ENCODE data around the gene TTC8. TPM values are rescaled to one million over a fixed set of nuclear protein-coding genes. Genes with fewer than 3 reads are reported as not detected.
"Not testable (repeated sequence)": the region's sequence is repeated elsewhere in the genome, so short reads cannot be mapped to it uniquely, and the experiment has no call there.

The TTC8 gene
- total RNA-seq, 1 donor from 2014 or later = 7.0 TPM

GRCh38 chr14:88853129-88853528, 28.7 kb downstream of the TTC8 start:
- DNase-seq (ENCODE audit: missing footprints) (no peak), ATAC-seq (no peak)
- intact Hi-C loops (cut with DNase I) = no loop called here

GRCh38 chr14:88856786-88857366, 32.4 kb downstream of the TTC8 start:
- intact Hi-C loops (cut with DNase I) = no loop called here
- ATAC-seq (no peak), DNase-seq (ENCODE audit: missing footprints) (no peak)

- DNase-seq (ENCODE audit: missing footprints); intact Hi-C loops (cut with DNase I); ATAC-seq: not testable (repeated sequence)
Observed at GRCh38 chr14:88857861-88858260, 33.4 kb downstream of the TTC8 start.

GRCh38 chr14:88859118-88859517, 34.7 kb downstream of the TTC8 start:
- DNase-seq (ENCODE audit: missing footprints); ATAC-seq; intact Hi-C loops (cut with DNase I): not testable (repeated sequence)

- intact Hi-C loops (cut with DNase I) = no loop called here
- no peak for ATAC-seq
- no peak for DNase-seq (ENCODE audit: missing footprints)
Observed at GRCh38 chr14:88863167-88863566, 38.7 kb downstream of the TTC8 start.

GRCh38 chr14:88864198-88864597, 39.7 kb downstream of the TTC8 start:
- DNase-seq (ENCODE audit: missing footprints) (no peak), ATAC-seq (no peak)
- intact Hi-C loops (cut with DNase I) = no loop called here

- ATAC-seq (no peak), DNase-seq (ENCODE audit: missing footprints) (no peak)
- intact Hi-C loops (cut with DNase I) = loop anchor here (5.0 kb wide), 2 partner anchors 679 to 854 kb away; no protein-coding TSS in a partner anchor
Observed at GRCh38 chr14:88866305-88866704, 41.9 kb downstream of the TTC8 start.

GRCh38 chr14:88868558-88869159, 44.2 kb downstream of the TTC8 start:
- ATAC-seq (no peak), DNase-seq (ENCODE audit: missing footprints) (no peak)
- intact Hi-C loops (cut with DNase I) = loop anchor here (2.0 to 5.0 kb wide), 3 partner anchors 202 to 856 kb away; no protein-coding TSS in a partner anchor

GRCh38 chr14:88870777-88871176, 46.3 kb downstream of the TTC8 start:
- DNase-seq (ENCODE audit: missing footprints) = no peak
- no peak for ATAC-seq
- intact Hi-C loops (cut with DNase I) = no loop called here

- ATAC-seq (no peak), DNase-seq (ENCODE audit: missing footprints) (no peak)
- intact Hi-C loops (cut with DNase I) = no loop called here
Observed at GRCh38 chr14:88871429-88871828, 47.0 kb downstream of the TTC8 start.

- ATAC-seq = no peak
- no peak for DNase-seq (ENCODE audit: missing footprints)
- intact Hi-C loops (cut with DNase I) = no loop called here
Observed at GRCh38 chr14:88872976-88873375, 48.5 kb downstream of the TTC8 start.

- intact Hi-C loops (cut with DNase I) = no loop called here
- no peak for ATAC-seq
Observed at GRCh38 chr14:88877192-88877591, 52.7 kb downstream of the TTC8 start.

GRCh38 chr14:88879022-88879421, 54.6 kb downstream of the TTC8 start:
- ATAC-seq (no peak), DNase-seq (ENCODE audit: missing footprints) (no peak)
- intact Hi-C loops (cut with DNase I) = no loop called here

More at GRCh38 chr14:88877192-88877591, 52.7 kb downstream of the TTC8 start:
- DNase-seq (ENCODE audit: missing footprints) = no peak

GRCh38 chr14:88882236-88882635, 57.8 kb downstream of the TTC8 start:
- DNase-seq (ENCODE audit: missing footprints) = no peak
- no peak for ATAC-seq
- intact Hi-C loops (cut with DNase I) = no loop called here

- ATAC-seq (no peak), DNase-seq (ENCODE audit: missing footprints) (no peak)
- intact Hi-C loops (cut with DNase I) = no loop called here
Observed at GRCh38 chr14:88895116-88895515, 70.7 kb downstream of the TTC8 start.

GRCh38 chr14:88901189-88901588, 76.7 kb downstream of the TTC8 start:
- DNase-seq (ENCODE audit: missing footprints) (no peak), ATAC-seq (no peak)
- intact Hi-C loops (cut with DNase I) = no loop called here

- intact Hi-C loops (cut with DNase I) = no loop called here
- no peak for DNase-seq (ENCODE audit: missing footprints)
- no peak for ATAC-seq
Observed at GRCh38 chr14:88901991-88902390, 77.5 kb downstream of the TTC8 start.

GRCh38 chr14:88902850-88903249, 78.4 kb downstream of the TTC8 start:
- intact Hi-C loops (cut with DNase I) = no loop called here
- DNase-seq (ENCODE audit: missing footprints) (no peak), ATAC-seq (no peak)

GRCh38 chr14:88904206-88904647, 79.8 kb downstream of the TTC8 start:
- intact Hi-C loops (cut with DNase I) = no loop called here
- DNase-seq (ENCODE audit: missing footprints) (no peak), ATAC-seq (no peak)

GRCh38 chr14:88904864-88905263, 80.4 kb downstream of the TTC8 start:
- no peak for ATAC-seq
- DNase-seq (ENCODE audit: missing footprints) = no peak
- intact Hi-C loops (cut with DNase I) = no loop called here

GRCh38 chr14:88908216-88908615, 83.8 kb downstream of the TTC8 start:
- DNase-seq (ENCODE audit: missing footprints) = no peak
- intact Hi-C loops (cut with DNase I) = no loop called here
- no peak for ATAC-seq

Measured in Right ventricle myocardium inferior (tissue), 1 donor.